NCI-H82 (cell line): Measurements from ENCODE around the gene LONP2.
"Not testable (repeated sequence)": the region's sequence is repeated elsewhere in the genome, so short reads cannot be mapped to it uniquely, and the experiment has no call there.

Experiments
- DNase-seq: peaks from one replicate; lab custom pipeline; 2025; lab: John Stamatoyannopoulos, UW

Gene LONP2

DNA sequence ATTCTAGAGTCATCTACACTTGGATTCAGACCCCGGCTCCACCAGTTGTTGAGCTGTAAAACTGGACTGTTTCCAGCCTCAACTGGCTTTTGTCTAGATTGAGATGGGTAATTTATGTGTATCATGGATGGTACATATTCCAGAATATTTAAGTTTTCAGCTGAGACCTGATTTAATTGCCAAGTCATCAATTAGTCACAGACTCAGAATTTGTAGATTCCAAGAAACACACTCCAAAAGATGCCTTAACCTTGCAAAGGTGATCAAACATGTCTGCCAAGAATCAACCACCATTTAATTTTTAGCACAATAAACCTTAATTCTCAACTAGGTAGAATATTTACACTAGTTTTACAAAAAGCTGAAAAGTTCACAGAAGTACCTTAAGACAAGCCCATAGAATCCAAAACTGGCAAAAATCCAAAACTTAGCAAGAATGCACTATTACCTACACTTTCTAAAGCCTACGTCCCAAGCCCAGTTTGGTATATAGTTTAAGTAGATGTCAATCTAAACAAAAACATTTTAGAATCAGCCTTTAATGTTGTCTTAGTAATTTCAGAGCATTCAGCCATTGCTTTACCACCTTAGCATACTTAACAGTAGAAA lies 123.4 kb downstream of the LONP2 start:
- DNase-seq, result peak; percentile 11

DNA sequence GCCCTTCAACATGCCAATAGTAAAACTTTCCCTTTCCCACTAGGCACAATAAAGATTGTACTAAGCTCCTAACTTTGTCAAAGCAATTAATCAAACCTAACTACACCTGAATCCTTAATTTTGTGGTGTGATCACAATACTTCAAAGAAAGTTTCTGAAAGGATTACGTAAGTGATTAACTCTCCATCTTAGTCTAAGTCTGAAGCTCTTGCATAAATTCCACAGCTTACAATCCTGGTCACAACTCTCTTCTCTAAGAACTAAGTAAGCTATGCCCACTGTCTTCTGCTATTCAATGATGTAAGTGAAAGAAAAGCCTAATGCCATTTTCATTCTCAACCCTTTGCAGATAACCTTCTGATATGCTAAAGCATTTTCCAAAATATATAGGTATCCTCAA lies 125.7 kb downstream of the LONP2 start:
- no peak for DNase-seq

DNA sequence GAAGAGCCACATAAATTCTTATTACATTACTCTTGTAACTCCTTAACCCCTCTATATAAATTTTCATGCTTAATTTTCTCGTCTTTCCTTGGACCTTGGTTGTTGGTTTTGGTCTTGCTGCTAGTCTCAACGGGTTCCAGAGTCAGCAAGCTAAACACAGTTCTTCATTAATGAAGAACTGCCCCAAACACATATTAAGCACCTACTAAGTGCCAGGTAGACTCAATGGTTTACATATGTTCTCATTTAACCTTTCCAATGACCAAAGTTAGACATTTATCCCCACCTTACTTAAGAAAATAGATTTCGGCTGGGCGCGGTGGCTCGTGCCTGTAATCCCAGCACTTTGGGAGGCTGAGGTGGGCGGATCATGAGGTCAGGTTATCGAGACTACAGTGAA lies 126.1 kb downstream of the LONP2 start:
- no peak for DNase-seq

DNA sequence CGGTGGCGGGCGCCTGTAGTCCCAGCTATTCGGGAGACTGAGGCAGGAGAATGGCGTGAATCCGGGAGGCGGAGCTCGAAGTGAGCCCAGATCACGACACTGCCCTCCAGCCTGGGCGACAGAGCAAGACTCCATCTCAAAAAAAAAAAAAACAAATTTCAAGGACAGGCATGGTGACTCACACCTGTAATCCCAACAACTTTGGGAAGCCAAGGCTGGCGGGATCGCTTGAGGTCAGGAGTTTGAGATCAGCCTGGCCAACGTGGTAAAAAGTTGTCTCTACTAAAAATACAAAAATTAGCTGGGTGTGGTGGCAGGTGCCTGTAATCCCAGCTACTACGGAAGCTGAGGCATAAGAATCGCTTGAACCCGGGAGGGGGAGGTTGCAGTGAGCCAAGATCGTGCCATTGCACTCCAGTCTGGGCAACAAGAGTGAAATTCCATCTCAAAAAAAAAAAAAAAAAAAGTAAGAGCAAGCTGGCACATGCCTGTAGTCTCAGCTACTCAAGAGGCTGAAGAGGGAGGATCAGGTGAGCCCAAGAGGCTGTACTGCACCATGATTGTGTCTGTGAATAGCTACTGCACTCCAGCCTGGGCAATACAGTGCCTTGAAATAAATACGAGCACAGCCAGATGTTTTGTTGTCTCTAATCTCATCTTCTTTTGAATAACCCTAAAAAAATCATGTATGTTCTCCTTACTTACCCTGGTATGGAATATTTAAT lies 126.7 kb downstream of the LONP2 start:
- DNase-seq, result not testable (repeated sequence)

DNA sequence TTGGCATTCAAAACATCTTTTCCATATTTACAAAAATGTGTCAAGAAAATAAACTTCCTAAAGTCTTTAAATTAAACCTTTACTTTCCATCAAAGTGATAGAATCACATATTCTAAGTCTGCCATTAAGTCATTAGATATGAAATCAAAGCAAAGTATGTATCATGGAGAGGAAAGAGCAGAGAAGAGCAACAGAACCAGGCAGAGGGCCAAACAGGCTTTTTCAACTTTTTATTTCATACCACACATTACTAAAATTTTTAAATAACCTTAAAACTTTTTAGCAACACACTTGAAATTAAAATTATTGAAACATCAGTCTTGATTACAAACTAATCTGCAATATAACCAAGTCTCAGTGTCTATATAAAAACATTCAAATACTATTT lies 127.3 kb downstream of the LONP2 start:
- DNase-seq, result no peak

DNA sequence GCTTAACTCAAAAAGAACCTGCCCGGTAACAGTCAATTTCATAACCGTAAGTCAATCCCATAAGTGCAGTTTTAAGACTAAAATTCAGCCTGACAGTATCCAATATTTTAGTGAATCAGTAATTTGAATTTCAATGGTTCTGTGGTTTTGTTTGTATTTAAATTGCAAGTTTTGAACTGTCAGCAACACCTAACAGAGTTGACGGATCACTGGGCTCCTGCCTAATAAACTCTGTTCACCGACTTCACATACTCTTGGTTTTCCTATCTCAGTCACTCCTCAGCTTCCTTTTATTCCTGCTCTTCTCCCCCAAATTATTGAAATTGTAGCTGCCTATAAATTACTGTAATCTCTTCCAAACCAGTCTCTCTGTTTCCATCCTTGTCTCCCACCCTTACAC lies 128.6 kb downstream of the LONP2 start:
- DNase-seq, result no peak

GRCh38 chr16:48373258-48374029 lies 129.3 kb downstream of the LONP2 start:
- DNase-seq, result peak; percentile 29

DNA sequence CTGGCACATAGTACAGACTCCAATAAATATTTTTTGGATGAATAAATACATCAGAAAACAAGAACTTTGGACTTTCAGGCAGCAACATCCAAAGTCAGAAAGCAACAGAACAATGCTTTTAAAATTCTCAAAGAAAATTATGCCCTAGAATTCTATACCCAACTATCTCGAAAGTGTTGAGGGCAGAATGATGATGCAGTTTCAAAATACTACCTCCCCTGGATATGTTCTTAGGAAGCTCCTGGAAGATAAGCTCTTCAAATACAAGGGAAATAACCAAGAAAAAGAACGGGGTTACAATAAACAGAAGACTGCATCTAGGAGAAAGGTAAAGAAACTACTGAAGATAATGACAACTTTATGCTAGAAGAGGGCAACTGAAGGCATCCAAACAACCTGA lies 130.2 kb downstream of the LONP2 start:
- DNase-seq, result no peak

- DNase-seq, result not testable (repeated sequence)
These were observed 133.2 kb downstream of the LONP2 start for GRCh38 chr16:48377301-48377700.

- DNase-seq, result no peak
These were observed 134.2 kb downstream of the LONP2 start for GRCh38 chr16:48378276-48378675.

DNA sequence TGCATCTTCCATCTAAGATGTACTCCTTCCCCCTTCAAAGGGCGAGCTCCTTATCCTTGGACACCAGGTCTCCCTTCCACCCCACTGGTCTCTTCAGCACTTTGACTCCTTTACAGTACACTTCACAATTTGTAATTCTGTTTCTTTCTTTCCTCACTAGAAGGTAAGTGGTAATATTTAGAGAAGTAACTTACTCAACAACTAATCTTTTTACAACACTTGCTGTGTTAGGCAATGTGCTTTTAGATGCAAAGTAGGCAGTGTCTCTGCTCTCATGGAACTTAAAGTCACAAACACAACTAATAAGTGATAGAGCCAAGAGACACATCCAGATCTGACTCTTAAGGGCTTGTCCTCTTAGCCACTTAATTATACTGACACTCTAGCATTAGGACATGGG lies 134.7 kb downstream of the LONP2 start:
- no peak for DNase-seq

DNA sequence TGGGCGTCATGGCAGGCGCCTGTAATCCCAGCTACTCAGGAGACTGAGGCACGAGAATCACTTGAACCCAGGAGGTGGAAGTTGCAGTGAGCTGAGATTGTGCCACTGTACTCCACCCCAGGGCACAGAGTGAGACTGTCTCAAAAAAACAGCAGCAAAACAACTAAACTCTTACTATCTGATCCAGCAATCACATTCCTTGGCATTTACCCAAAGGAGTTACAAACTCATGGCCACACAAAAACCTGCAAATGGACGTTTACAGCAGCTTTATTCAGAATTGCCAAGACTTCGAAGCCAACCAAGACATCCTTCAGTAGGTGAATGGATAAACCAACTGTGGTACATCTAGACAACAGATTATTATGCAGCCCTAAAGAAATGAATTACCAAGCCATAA lies 137.1 kb downstream of the LONP2 start:
- DNase-seq, result no peak

GRCh38 chr16:48382131-48382530 lies 138.0 kb downstream of the LONP2 start:
- DNase-seq, result no peak

- DNase-seq, result no peak
These were observed 139.1 kb downstream of the LONP2 start for GRCh38 chr16:48383009-48383876.

- DNase-seq, result peak; percentile 23
These were observed 139.9 kb downstream of the LONP2 start for GRCh38 chr16:48383877-48384519.

- DNase-seq, result peak; percentile 70
These were observed 140.6 kb downstream of the LONP2 start for GRCh38 chr16:48384520-48385252.

DNA sequence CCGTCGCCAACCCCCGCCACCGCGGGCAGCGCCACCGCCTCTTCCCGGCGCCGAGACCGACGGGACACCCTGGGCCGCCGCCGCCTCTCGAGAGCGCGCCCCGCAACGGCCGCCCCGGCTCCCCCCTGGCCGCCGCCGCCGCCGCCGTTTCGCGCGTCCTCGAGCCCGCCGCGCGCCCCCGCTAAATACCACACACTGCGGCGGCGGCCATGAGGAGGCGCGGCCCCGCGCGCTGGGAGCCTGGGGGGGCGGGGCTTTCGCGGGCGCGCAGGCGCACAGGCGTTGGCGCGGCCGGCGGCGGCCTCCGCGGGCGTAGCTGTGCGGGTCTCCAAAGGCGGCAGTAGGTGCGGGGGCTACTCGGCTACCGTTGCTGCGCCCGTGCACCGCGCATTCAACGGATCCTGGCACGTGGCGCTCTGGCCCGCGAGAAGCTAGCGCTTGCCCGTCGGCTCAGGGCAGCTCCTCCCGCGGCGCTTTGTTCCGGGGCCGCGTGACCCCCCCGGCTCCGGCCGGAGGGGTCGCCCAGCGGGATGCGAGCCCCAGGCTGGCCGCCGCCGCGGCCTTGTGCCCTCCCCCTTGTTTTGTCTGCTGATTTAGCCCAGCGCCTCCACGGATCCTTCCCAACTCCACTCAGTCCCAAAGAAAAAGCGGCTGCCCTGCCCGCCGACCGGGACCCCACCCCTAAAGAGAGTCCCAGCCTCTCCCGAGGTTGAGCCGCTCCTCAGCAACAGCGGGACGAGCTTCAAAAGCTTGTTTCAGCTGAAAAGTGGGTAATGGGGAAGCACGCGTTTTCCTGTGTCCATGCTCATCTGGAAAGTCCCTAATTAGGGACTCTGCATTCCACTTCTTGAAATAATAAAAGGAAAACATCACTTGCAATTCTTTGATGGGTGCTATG lies 141.4 kb downstream of the LONP2 start, which contains the start of gene SIAH1:
Gene SIAH1, minus strand, starts transcription at position 161 of the 898 bp plus-strand sequence. CDS start 22,985 bp downstream, outside the sequence.
- DNase-seq, result peak; percentile 85

GRCh38 chr16:48386559-48387312 lies 142.6 kb downstream of the LONP2 start:
- no peak for DNase-seq

DNA sequence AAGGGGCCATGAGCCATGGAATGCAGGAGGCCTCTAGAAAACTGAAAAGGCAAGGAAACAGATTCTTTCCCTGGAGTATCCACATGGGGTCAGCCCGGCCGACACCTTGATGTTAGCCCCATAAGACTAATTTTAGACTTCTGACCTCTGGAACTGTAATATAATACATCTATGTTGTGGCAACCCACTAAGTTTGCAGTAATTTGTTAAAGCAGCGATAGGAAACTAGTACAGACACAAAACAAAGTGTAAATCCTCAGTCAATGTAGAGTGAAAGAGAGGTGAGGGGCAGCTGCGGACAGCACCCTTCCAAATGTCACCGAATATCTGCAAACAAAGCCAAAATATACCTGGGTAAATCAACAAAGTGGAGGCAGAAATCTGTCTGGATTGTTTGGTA lies 148.3 kb downstream of the LONP2 start:
- DNase-seq, result no peak
